ENCODE measurements around the gene WDFY1. TPM values are rescaled to one million over a fixed set of nuclear protein-coding genes. Genes with fewer than 3 reads are reported as not detected.

The WDFY1 gene
- total RNA-seq, 2 donors from 2014 or later: 50.0 to 63.5 TPM

DNA sequence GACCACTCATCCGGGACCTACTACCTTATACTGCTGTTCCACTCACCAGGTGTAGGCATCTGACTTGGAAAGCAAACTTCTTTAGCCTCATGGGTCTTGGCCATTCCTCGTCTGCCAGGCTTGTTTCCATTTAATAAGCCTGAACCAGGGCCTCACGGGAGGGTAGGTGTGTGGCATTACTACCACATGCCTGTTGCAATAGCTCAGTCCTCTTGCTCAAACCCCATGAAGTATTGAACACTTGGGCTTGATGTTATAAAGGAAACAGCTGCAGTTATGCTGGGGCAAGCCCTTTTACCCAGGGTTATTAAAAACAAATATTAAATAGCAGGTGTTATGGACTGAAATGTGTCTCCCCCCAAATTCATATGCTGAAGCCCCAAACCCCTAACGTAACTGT lies 33.3 kb upstream of the WDFY1 start:
- Histone ChIP-seq H3K27ac (no peak overlapping the region), H3K27me3 (no peaks in the 10 kb centered on the region), H3K36me3 (no peaks in the 10 kb centered on the region), H3K4me1 (no peaks in the 10 kb centered on the region), H3K9me3 (no peaks in the 10 kb centered on the region), H3K4me3 (no peak overlapping the region), H3K9ac (ENCODE audit: low read depth in 2 of 2, low read length in 2 of 2) (no peak overlapping the region)
- TF ChIP-seq, protein P1, sequence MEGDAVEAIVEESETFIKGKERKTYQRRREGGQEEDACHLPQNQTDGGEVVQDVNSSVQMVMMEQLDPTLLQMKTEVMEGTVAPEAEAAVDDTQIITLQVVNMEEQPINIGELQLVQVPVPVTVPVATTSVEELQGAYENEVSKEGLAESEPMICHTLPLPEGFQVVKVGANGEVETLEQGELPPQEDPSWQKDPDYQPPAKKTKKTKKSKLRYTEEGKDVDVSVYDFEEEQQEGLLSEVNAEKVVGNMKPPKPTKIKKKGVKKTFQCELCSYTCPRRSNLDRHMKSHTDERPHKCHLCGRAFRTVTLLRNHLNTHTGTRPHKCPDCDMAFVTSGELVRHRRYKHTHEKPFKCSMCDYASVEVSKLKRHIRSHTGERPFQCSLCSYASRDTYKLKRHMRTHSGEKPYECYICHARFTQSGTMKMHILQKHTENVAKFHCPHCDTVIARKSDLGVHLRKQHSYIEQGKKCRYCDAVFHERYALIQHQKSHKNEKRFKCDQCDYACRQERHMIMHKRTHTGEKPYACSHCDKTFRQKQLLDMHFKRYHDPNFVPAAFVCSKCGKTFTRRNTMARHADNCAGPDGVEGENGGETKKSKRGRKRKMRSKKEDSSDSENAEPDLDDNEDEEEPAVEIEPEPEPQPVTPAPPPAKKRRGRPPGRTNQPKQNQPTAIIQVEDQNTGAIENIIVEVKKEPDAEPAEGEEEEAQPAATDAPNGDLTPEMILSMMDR (IDR thresholded peaks at IDR 0.05): no peak
- intact Hi-C loops (cut with DNase I): loop anchor here (10.0 kb wide), 2 partner anchors 386 to 676 kb away; no protein-coding TSS in a partner anchor
- DNase-seq: no peak

DNA sequence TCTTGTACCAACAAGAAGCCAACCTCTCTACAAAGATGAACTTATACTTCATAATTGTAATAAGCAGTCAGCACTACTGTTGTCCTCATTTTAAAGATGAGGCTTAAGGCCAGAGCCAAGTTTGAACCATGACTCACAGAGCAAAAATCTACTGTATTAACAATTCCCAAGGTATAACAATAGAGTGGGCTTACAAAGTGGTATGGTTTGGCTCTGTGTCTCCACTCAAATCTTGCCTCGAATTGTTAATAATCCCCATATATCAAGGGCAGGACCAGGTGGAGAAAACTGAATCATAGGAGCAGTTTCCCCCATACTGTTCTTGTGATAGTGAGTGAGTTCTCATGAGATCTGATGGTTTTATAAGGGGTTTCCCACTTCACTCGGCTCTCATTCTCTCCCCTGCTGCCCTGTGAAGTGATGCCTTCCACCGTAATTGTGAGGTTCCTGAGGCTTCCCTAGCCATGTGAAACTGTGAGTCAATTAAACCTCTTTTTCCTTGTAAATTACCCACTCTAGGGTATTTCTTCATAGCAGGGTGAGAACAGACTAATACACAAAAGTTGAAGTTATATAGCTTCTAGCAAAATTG lies 31.6 kb upstream of the WDFY1 start:
- intact Hi-C loops (cut with DNase I): loop anchor here (10.0 kb wide), 2 partner anchors 388 to 678 kb away; no protein-coding TSS in a partner anchor
- DNase-seq: no peak
- Histone ChIP-seq H3K4me3 (no peak overlapping the region), H3K36me3 (no peaks in the 10 kb centered on the region), H3K9ac (ENCODE audit: low read depth in 2 of 2, low read length in 2 of 2) (no peak overlapping the region), H3K27me3 (no peaks in the 10 kb centered on the region), H3K9me3 (no peaks in the 10 kb centered on the region), H3K4me1 (no peaks in the 10 kb centered on the region), H3K27ac (no peak overlapping the region)
- TF ChIP-seq, protein P1 (IDR thresholded peaks at IDR 0.05): no peak

DNA sequence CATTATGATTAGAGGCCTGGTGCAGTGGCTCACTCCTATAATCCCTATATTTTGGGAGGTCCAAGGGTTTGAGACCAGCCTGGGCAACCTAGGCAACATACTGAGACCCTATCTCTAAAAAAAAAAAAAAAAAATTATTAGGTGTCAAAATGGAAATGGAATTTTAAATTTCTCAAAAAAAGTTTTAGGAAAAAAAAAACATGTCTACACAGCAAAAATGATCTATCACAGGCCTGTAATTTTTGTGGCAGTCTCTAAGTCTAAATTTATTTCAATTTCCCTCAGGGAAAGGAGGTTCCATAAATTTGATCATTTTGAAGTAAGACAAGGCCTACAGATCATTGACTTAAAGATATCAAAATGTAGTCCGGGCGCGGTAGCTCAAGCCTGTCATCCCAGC lies 28.5 kb upstream of the WDFY1 start:
- no peak overlapping the region for H3K4me3 ChIP-seq
- H3K4me1 ChIP-seq: no peaks in the 10 kb centered on the region
- H3K9ac ChIP-seq (ENCODE audit: low read depth in 2 of 2, low read length in 2 of 2): no peak overlapping the region
- intact Hi-C loops (cut with DNase I): loop anchor here (10.0 kb wide), 2 partner anchors 391 to 681 kb away; no protein-coding TSS in a partner anchor
- TF ChIP-seq, protein P1 (IDR thresholded peaks at IDR 0.05): no peak
- H3K36me3 ChIP-seq: no peaks in the 10 kb centered on the region
- no peak overlapping the region for H3K27ac ChIP-seq
- no peaks in the 10 kb centered on the region for H3K9me3 ChIP-seq
- DNase-seq: no peak
- H3K27me3 ChIP-seq: no peaks in the 10 kb centered on the region

DNA sequence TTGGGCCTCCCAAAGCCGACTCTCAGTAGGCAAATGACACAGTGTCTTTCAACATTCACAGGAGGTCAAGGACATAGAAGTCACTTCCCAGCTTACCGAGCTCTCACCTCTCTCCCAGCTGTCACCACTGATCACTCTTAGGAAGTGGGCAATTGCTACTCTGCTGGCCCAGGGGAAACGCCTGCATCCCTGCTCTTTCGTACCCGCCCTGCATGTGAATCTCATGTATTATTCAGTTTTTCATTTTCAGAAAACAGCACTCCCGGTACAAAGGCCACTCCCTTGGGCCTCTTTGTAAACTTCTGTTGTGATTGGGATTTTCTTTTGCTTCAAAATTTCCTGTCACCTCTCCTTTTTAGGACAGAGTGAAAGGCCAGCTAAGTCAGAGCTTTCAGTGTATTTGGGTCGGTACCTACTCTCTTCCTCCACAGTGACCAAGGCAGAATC lies 27.5 kb upstream of the WDFY1 start:
- Histone ChIP-seq H3K4me3 (no peak overlapping the region), H3K27me3 (no peaks in the 10 kb centered on the region), H3K27ac (no peak overlapping the region), H3K9ac (ENCODE audit: low read depth in 2 of 2, low read length in 2 of 2) (no peak overlapping the region), H3K4me1 (no peaks in the 10 kb centered on the region), H3K36me3 (no peaks in the 10 kb centered on the region), H3K9me3 (no peaks in the 10 kb centered on the region)
- intact Hi-C loops (cut with DNase I): loop anchor here (10.0 kb wide), 2 partner anchors 392 to 682 kb away; no protein-coding TSS in a partner anchor
- TF ChIP-seq, protein P1 (IDR thresholded peaks at IDR 0.05): no peak
- no peak for DNase-seq

DNA sequence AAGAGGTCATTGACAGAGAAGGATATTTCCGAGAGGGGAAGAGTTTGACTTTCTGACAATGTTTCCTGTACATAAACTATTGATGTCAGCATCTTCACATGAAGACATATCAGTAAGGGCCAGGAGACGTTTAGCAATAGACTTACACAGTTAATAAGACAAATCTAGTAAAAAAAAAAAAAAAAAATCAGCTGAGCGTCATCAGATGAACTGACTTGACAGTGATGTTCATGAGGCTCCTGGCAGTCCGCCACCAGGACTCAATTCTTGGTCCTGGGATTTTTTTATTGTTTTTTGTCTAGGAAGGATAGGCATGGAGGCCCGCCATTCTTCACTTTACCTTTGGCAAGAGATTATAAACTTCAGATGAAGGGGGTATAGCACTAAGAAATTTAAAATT lies 26.6 kb upstream of the WDFY1 start:
- no peak overlapping the region for H3K27ac ChIP-seq
- TF ChIP-seq, protein P1 (IDR thresholded peaks at IDR 0.05): no peak
- no peaks in the 10 kb centered on the region for H3K36me3 ChIP-seq
- no peak overlapping the region for H3K4me3 ChIP-seq
- intact Hi-C loops (cut with DNase I): loop anchor here (2.0 to 10.0 kb wide), 3 partner anchors 313 to 683 kb away; no protein-coding TSS in a partner anchor
- no peak overlapping the region for H3K9ac ChIP-seq (ENCODE audit: low read depth in 2 of 2, low read length in 2 of 2)
- no peaks in the 10 kb centered on the region for H3K9me3 ChIP-seq
- H3K27me3 ChIP-seq: no peaks in the 10 kb centered on the region
- no peak for DNase-seq
- no peaks in the 10 kb centered on the region for H3K4me1 ChIP-seq
